HG03342 (cell line): ENCODE measurements around the gene TMEM14C.

Source experiments
- ATAC-seq: cut with Tn5 transposase; IDR thresholded peaks from one replicate; pipeline ENCODE4 v1.9.1; 2021; ENCODE audit warnings: mild to moderate bottlenecking, moderate library complexity; ENCODE audit not compliant: unreplicated experiment

Gene TMEM14C

GRCh38 chr6:10759884-10760329 is 37.0 kb downstream of the TMEM14C start:
- ATAC-seq = no peak

- no peak for ATAC-seq
These were observed 40.1 kb downstream of the TMEM14C start for GRCh38 chr6:10763006-10763405.

- no peak for ATAC-seq
These were observed 46.5 kb downstream of the TMEM14C start for GRCh38 chr6:10769419-10769818.

- ATAC-seq = no peak
These were observed 48.6 kb downstream of the TMEM14C start for GRCh38 chr6:10771371-10771894.

- ATAC-seq = no peak
These were observed 55.4 kb downstream of the TMEM14C start for GRCh38 chr6:10778230-10778629.

GRCh38 chr6:10779076-10779475 is 56.2 kb downstream of the TMEM14C start:
- no peak for ATAC-seq
